ENCODE data around the gene RYR2. TPM values are rescaled to one million over a fixed set of nuclear protein-coding genes. Genes with fewer than 3 reads are reported as not detected.

RYR2 gene
- total RNA-seq, 2 donors from 2014 or later = 59.0 to 75.9 TPM

DNA sequence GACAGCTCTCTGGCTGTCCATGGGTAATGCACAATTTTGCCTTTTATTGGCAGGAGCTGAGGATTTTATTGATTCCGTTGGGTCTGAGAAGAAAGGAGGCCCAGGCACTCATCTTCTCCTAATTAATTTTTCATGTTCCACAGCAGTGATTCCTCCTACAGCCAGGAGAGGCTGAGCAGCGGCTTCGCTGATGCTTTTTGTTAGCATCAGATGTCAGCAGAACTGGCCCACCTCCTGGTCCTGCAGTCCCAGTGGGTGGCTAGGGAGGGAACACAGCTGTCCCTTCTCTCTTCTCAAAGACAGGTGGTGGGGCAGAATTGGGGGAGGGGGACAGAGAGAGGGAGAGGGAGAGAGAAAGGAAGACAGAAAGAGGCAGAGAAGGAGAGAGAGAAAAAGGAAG is 43.4 kb upstream of the RYR2 start:
- ATAC-seq (ENCODE audit: insufficient number of reproducible peaks, low FRiP score, low read depth) (no peak), DNase-seq (ENCODE audit: low spot score) (no peak)
- Histone ChIP-seq H3K27me3 (replicated peaks; ENCODE audit: insufficient read depth) (no peaks in the 10 kb centered on the region), H3K4me1 (ENCODE audit: control insufficient read depth in 1 of 2, low read depth in 2 of 2) (peaks cover 3 to 22% of the 10 kb centered on the region in 2 donors), H3K9me3 (no peaks in the 10 kb centered on the region), H3K36me3 (no peaks in the 10 kb centered on the region), H3K27ac (peak overlapping the region; percentile 64 to 80), H3K4me3 (no peak overlapping the region)
- TF ChIP-seq CTCF (IDR thresholded peaks at IDR 0.05) = no peak

GRCh38 chr1:237000191-237000590 is 41.8 kb upstream of the RYR2 start:
- Histone ChIP-seq H3K4me1 (ENCODE audit: control insufficient read depth in 1 of 2, low read depth in 2 of 2) (peaks cover 3 to 17% of the 10 kb centered on the region in 2 donors), H3K27ac (no peak overlapping the region), H3K9me3 (no peaks in the 10 kb centered on the region), H3K36me3 (no peaks in the 10 kb centered on the region), H3K4me3 (no peak overlapping the region), H3K27me3 (replicated peaks; ENCODE audit: insufficient read depth) (no peaks in the 10 kb centered on the region)
- ATAC-seq (ENCODE audit: insufficient number of reproducible peaks, low FRiP score, low read depth) (no peak), DNase-seq (ENCODE audit: low spot score) (no peak)
- TF ChIP-seq CTCF (IDR thresholded peaks at IDR 0.05) = no peak

DNA sequence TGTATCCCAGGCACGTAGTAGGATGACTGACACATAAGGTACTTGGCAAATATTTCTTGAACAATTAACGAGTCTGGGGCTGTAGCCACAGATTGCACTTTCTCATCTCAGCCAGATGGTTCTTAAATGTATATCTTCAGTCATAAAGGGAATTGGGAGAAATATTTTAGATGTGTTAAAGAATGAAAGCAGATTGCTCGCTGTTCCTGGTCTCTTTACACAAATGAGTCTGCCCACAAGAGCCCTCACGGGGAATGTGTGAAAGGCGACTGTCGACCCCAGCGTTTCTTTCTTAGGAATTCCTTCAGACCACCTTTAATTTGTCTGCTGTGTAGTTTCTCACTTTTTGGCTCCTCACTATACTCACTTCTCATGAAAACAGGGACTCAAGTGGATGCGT is 38.5 kb upstream of the RYR2 start:
- Histone ChIP-seq H3K4me3 (no peak overlapping the region), H3K27me3 (replicated peaks; ENCODE audit: insufficient read depth) (no peaks in the 10 kb centered on the region), H3K36me3 (no peaks in the 10 kb centered on the region), H3K9me3 (no peaks in the 10 kb centered on the region), H3K27ac (no peak overlapping the region), H3K4me1 (ENCODE audit: control insufficient read depth in 1 of 2, low read depth in 2 of 2) (peaks cover 1 to 9% of the 10 kb centered on the region in 2 donors)
- no peak for TF ChIP-seq CTCF (IDR thresholded peaks at IDR 0.05)
- no peak for ATAC-seq (ENCODE audit: insufficient number of reproducible peaks, low FRiP score, low read depth)
- no peak for DNase-seq (ENCODE audit: low spot score)

GRCh38 chr1:237004116-237004515 is 37.9 kb upstream of the RYR2 start, which contains the start of gene MT1HL1:
MT1HL1 (minus strand) TSS chr1:237004441; CDS start chr1:237004372, 69 bp downstream.
- peaks cover 0 to 8% of the 10 kb centered on the region in 2 donors for H3K4me1 ChIP-seq (ENCODE audit: control insufficient read depth in 1 of 2, low read depth in 2 of 2)
- H3K9me3 ChIP-seq = no peaks in the 10 kb centered on the region
- TF ChIP-seq CTCF (IDR thresholded peaks at IDR 0.05) = no peak
- H3K27me3 ChIP-seq (replicated peaks; ENCODE audit: insufficient read depth) = no peaks in the 10 kb centered on the region
- H3K36me3 ChIP-seq = no peaks in the 10 kb centered on the region
- DNase-seq (ENCODE audit: low spot score) = no peak
- no peak for ATAC-seq (ENCODE audit: insufficient number of reproducible peaks, low FRiP score, low read depth)
- H3K4me3 ChIP-seq = no peak within 1 kb of the TSS
- H3K27ac ChIP-seq = no peak within 1 kb of the TSS

DNA sequence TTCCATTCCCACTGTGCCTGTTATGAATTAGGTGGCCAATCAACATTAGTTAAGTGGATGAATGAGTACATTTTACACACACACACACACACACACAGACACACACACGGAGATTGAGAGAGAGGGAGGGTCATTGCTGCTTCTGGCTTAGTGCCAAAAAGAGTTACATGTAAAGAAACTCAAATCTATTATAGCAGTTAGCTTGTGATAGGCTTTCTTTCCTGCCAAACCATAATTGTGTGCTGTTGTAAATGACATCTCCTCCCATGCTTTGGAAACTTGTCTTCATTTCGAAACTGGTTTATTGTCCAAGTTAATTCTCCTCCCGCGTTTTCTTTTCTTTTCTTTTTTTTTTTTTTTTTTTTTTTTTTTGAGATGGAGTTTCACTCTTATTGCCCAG is 36.3 kb upstream of the RYR2 start:
- no peak overlapping the region for H3K27ac ChIP-seq
- DNase-seq (ENCODE audit: low spot score) (no peak), ATAC-seq (ENCODE audit: insufficient number of reproducible peaks, low FRiP score, low read depth) (no peak)
- TF ChIP-seq CTCF (IDR thresholded peaks at IDR 0.05) = no peak
- H3K36me3 ChIP-seq = no peaks in the 10 kb centered on the region
- no peak overlapping the region for H3K4me3 ChIP-seq
- H3K9me3 ChIP-seq = no peaks in the 10 kb centered on the region
- no peaks in the 10 kb centered on the region for H3K27me3 ChIP-seq (replicated peaks; ENCODE audit: insufficient read depth)
- peaks cover 3 to 18% of the 10 kb centered on the region in 2 donors for H3K4me1 ChIP-seq (ENCODE audit: control insufficient read depth in 1 of 2, low read depth in 2 of 2)
